ENCODE data around the gene NOS1AP.
A peak's percentile ranks its signal among the peaks of the same experiment; 100 is the strongest.

The NOS1AP gene

GRCh38 chr1:162085991-162086390 is 16.5 kb downstream of the NOS1AP start:
- TF ChIP-seq JUND (IDR thresholded peaks at IDR 0.05; ENCODE audit: low read depth) = no peak
- no peak for DNase-seq (ENCODE audit: low read depth in 1 of 2, low spot score in 1 of 2)
- in situ Hi-C loops (cut with HindIII; ENCODE audit: low pct_unique_long_range_greater_than_20kb, low sequenced_read_pairs) = no loop called here

GRCh38 chr1:162087111-162087510 is 17.6 kb downstream of the NOS1AP start:
- no peak for TF ChIP-seq JUND (IDR thresholded peaks at IDR 0.05; ENCODE audit: low read depth)
- in situ Hi-C loops (cut with HindIII; ENCODE audit: low pct_unique_long_range_greater_than_20kb, low sequenced_read_pairs) = no loop called here
- no peak for DNase-seq (ENCODE audit: low read depth in 1 of 2, low spot score in 1 of 2)

- in situ Hi-C loops (cut with HindIII; ENCODE audit: low pct_unique_long_range_greater_than_20kb, low sequenced_read_pairs) = no loop called here
- TF ChIP-seq JUND (IDR thresholded peaks at IDR 0.05; ENCODE audit: low read depth) = no peak
- DNase-seq (ENCODE audit: low read depth in 1 of 2, low spot score in 1 of 2) = no peak
Observed at GRCh38 chr1:162087574-162087973, 18.1 kb downstream of the NOS1AP start.

DNA sequence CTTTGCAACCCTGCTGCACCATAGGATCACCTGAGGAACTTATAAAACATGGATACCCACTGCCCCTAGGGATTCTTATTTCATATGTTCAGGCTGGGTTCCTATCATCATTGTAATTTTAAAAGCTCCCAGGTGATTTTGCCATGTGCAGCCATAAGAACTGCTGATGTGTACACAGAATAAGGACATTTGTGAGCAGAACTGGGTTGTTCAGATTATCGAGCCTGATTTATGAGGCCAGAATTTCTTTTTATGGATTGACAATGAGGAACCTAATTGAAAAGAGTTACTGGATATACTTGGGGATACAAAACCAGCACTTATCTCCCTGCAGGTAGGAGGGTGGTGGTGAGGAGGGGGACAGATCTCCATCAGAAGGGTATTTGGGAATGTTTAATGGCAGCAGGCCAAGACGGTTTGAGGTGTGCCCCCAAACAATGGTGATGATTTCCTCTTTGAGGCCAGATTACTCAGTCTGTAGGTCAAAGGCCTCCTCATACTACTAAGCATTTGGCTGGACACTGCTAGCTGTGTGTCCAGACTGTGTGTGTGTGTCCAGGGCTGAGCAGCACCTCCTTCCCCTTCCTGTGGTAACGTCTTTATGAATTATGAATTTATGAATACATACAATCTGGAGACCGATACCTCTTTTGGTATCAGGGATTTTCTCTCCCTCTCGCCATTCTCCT is 18.9 kb downstream of the NOS1AP start:
- no peak for DNase-seq (ENCODE audit: low read depth in 1 of 2, low spot score in 1 of 2)
- no peak for TF ChIP-seq JUND (IDR thresholded peaks at IDR 0.05; ENCODE audit: low read depth)
- in situ Hi-C loops (cut with HindIII; ENCODE audit: low pct_unique_long_range_greater_than_20kb, low sequenced_read_pairs) = no loop called here

DNA sequence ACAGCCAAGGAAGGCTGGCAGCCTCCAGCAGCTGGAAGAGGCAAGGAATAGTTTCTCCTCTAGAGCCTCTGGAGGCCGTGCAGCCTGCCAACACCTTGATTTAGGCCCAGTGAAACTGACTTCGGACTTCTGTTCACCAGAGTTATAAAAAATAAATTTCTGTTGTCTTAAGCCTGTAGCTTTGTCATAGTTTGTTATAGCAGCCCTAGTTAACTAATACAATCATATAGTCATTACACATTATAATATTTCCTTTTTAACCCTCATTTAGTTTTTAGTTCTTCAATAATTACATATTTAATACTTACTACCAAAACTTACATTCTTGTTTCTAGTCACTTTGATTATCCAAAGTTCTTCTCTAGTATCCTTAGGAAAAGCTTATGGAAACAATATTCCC is 20.3 kb downstream of the NOS1AP start:
- TF ChIP-seq JUND (IDR thresholded peaks at IDR 0.05; ENCODE audit: low read depth) = no peak
- in situ Hi-C loops (cut with HindIII; ENCODE audit: low pct_unique_long_range_greater_than_20kb, low sequenced_read_pairs) = no loop called here
- no peak for DNase-seq (ENCODE audit: low read depth in 1 of 2, low spot score in 1 of 2)

GRCh38 chr1:162090378-162090777 is 20.9 kb downstream of the NOS1AP start:
- no peak for DNase-seq (ENCODE audit: low read depth in 1 of 2, low spot score in 1 of 2)
- in situ Hi-C loops (cut with HindIII; ENCODE audit: low pct_unique_long_range_greater_than_20kb, low sequenced_read_pairs) = no loop called here
- TF ChIP-seq JUND (IDR thresholded peaks at IDR 0.05; ENCODE audit: low read depth) = no peak

DNA sequence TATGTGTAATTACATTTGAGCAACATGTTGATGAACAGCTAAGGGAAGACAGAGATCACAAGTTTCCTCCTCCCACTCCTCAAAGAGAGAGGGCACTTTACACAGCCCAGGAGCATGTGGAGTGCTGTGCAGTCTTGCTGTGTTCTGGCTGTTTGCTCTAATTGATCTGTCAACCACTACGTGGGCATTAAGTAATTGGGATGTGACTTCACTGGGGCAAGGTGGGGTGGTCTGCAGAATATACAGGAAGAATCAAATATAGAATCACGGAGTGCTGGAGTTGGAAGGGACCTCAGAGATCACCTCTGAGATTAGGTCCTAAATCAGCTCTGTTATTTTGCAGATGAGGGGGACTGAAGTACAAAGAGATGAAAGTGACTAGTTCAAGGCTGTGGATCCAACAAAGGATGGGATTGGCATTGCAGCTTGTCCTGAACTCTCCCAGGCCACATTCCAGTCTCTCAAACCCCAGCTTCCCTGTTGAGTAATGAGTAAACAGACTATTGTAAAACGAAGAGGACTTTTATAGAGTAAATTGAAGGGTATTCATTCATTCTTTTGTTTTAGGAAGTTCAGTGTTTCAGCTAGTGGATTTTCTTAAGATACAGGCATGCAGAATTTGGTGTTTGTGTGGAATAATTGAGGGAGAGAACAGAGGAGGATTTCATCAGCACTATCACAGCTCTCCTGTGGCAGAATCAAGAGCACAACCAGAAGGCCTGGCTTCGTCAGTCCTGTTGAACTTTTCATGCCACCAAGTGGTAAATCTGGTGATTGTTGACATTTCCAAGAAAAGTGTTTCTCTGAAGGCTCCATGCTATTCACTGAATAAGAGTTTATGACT is 22.4 kb downstream of the NOS1AP start:
- TF ChIP-seq JUND (IDR thresholded peaks at IDR 0.05; ENCODE audit: low read depth) = no peak
- in situ Hi-C loops (cut with HindIII; ENCODE audit: low pct_unique_long_range_greater_than_20kb, low sequenced_read_pairs) = no loop called here
- peak in 1 of 2 experiments; percentile 57 for DNase-seq (ENCODE audit: low read depth in 1 of 2, low spot score in 1 of 2)

DNA sequence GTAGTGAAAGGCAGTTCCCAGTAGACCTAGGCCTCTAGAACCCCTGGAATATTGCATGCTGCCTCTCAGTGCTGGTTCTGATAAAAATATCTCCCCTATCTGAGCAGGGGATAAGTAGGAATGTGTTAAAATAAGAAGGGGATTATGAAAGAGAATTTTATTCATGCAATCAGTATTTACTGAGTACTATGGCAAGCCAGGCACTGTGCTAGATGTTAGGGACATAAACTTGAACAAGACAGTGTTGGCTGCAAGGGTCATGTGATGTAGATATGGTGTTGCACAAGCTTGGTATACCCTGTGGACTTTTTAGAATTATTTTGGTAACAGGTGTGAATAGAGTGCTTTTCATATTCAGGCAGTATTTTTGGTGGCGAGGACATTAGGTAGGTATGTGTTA is 23.6 kb downstream of the NOS1AP start:
- no peak for TF ChIP-seq JUND (IDR thresholded peaks at IDR 0.05; ENCODE audit: low read depth)
- DNase-seq (ENCODE audit: low read depth in 1 of 2, low spot score in 1 of 2) = no peak
- in situ Hi-C loops (cut with HindIII; ENCODE audit: low pct_unique_long_range_greater_than_20kb, low sequenced_read_pairs) = no loop called here

- DNase-seq (ENCODE audit: low read depth in 1 of 2, low spot score in 1 of 2) = no peak
- TF ChIP-seq JUND (IDR thresholded peaks at IDR 0.05; ENCODE audit: low read depth) = no peak
- in situ Hi-C loops (cut with HindIII; ENCODE audit: low pct_unique_long_range_greater_than_20kb, low sequenced_read_pairs) = no loop called here
Observed at GRCh38 chr1:162094271-162094670, 24.8 kb downstream of the NOS1AP start.

DNA sequence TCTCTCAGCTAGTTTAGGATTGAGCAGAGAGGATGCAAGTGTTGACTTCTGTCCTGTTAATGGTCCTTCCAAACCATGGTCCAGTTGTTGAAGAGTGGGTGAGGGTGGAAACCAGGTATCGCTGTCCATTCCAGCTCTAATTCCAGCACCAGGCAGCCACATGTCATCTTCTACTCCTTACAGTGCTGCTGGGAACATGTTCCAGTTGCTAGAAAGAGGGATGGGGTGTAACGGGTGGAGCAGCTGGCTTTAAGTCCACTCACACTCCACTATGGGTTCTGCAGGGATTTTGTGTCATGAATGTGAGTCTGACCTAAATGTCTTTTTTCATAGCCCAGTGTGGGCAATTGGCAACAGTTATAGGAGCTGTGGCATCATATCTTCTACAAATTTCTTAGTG is 25.2 kb downstream of the NOS1AP start:
- in situ Hi-C loops (cut with HindIII; ENCODE audit: low pct_unique_long_range_greater_than_20kb, low sequenced_read_pairs) = no loop called here
- TF ChIP-seq JUND (IDR thresholded peaks at IDR 0.05; ENCODE audit: low read depth) = no peak

DNA sequence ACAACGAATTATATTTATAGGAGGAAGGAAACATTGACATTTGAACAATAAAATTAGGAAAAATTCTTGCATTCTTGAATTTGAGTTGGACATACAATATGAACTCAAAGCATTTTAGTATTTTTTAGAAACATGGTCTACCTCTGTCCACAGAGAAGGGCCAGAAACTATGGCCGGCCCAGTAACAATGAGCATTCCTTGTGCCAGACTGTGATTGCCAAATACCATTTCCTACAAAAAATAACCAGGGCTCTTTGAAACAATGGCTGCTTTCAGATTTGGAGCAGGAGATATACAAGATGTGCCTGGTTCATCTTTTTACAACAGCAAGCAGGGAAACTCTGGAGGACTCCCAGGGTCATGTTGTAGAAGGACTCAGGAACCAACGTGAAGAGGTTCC is 38.4 kb downstream of the NOS1AP start:
- DNase-seq (ENCODE audit: low read depth in 1 of 2, low spot score in 1 of 2) = no peak
- no peak for TF ChIP-seq JUND (IDR thresholded peaks at IDR 0.05; ENCODE audit: low read depth)
- in situ Hi-C loops (cut with HindIII; ENCODE audit: low pct_unique_long_range_greater_than_20kb, low sequenced_read_pairs) = no loop called here

More for the DNA sequence above, 25.2 kb downstream of the NOS1AP start:
- no peak for DNase-seq (ENCODE audit: low read depth in 1 of 2, low spot score in 1 of 2)

DNA sequence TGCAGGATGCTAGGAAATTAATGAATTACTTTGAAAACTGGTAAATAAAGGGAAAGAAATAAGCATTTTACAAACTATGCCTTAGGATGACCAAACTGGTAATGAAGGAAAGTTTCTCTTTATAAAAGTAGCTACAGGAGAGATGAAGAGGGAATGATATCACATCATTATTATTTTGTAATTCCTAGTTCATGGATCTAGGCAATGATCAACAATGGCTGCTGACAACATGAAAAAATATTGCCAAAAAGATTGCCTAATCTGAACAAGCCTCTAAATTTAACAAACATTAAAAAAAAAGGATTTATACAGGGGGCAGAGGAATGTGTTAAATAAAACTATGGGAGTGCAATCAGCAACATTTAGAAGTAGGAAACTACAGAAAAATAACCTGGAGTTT is 38.9 kb downstream of the NOS1AP start:
- no peak for TF ChIP-seq JUND (IDR thresholded peaks at IDR 0.05; ENCODE audit: low read depth)
- no peak for DNase-seq (ENCODE audit: low read depth in 1 of 2, low spot score in 1 of 2)
- in situ Hi-C loops (cut with HindIII; ENCODE audit: low pct_unique_long_range_greater_than_20kb, low sequenced_read_pairs) = no loop called here

DNA sequence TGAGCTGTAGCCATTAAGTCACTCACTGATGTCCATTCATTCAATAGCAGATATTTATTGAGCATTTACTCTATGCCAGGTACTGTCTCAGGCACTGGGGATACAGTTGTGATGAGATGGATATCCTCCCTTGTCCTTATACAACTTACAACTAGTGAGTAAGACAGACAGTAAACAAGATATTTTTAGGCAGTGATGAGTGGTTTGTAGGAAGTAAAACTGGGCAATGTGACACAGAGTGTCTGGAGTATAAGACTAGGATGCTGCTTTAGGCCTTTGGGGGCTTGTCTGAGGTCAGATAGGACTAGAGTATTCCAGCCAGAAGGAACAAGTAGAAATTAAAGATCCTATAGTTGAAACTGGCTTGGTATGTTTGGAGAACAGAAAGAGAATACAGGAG is 41.4 kb downstream of the NOS1AP start:
- no peak for TF ChIP-seq JUND (IDR thresholded peaks at IDR 0.05; ENCODE audit: low read depth)
- in situ Hi-C loops (cut with HindIII; ENCODE audit: low pct_unique_long_range_greater_than_20kb, low sequenced_read_pairs) = no loop called here
- DNase-seq (ENCODE audit: low read depth in 1 of 2, low spot score in 1 of 2) = no peak

Data from T47D (cell line).